Measurements from ENCODE around the gene NEAT1.

- TF ChIP-seq ESRRA (IDR thresholded peaks at IDR 0.05; ENCODE audit: borderline replicate concordance, low read depth) = 0 out of 2 replicates have a peak, but pooled peaks have one; percentile 63
- TF ChIP-seq POLR2H (tag; IDR thresholded peaks at IDR 0.05; ENCODE audit: low read depth) = peak; percentile 95
- TF ChIP-seq, protein P1, sequence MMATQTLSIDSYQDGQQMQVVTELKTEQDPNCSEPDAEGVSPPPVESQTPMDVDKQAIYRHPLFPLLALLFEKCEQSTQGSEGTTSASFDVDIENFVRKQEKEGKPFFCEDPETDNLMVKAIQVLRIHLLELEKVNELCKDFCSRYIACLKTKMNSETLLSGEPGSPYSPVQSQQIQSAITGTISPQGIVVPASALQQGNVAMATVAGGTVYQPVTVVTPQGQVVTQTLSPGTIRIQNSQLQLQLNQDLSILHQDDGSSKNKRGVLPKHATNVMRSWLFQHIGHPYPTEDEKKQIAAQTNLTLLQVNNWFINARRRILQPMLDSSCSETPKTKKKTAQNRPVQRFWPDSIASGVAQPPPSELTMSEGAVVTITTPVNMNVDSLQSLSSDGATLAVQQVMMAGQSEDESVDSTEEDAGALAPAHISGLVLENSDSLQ (IDR thresholded peaks at IDR 0.05) = no peak
- no peak for TF ChIP-seq SLC30A9 (CRISPR knock-in tag; IDR thresholded peaks at IDR 0.05)
- TF ChIP-seq, protein P2, sequence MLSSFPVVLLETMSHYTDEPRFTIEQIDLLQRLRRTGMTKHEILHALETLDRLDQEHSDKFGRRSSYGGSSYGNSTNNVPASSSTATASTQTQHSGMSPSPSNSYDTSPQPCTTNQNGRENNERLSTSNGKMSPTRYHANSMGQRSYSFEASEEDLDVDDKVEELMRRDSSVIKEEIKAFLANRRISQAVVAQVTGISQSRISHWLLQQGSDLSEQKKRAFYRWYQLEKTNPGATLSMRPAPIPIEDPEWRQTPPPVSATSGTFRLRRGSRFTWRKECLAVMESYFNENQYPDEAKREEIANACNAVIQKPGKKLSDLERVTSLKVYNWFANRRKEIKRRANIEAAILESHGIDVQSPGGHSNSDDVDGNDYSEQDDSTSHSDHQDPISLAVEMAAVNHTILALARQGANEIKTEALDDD (IDR thresholded peaks at IDR 0.05) = no peak
- peak; percentile 98 for TF ChIP-seq POLR2A (conservative IDR thresholded peaks at IDR 0.05)
- TF ChIP-seq IFI16 (CRISPR knock-in tag; IDR thresholded peaks at IDR 0.05) = no peak
- no peak for TF ChIP-seq ZNF280A (IDR thresholded peaks at IDR 0.05; ENCODE audit: low read depth, partially characterized antibody)
- no peak; the same call in 1 of the 2 replicates for TF ChIP-seq SREBF1 (IDR thresholded peaks at IDR 0.05; ENCODE audit: borderline replicate concordance, low read depth, low read length)
- TF ChIP-seq SRF (CRISPR knock-in tag; IDR thresholded peaks at IDR 0.05) = no peak
- TF ChIP-seq ZNF239 (CRISPR knock-in tag; IDR thresholded peaks at IDR 0.05) = no peak
- no peak for TF ChIP-seq MTA1 (IDR thresholded peaks at IDR 0.05; ENCODE audit: borderline replicate concordance)
Observed at GRCh38 chr11:65454696-65455456, 32.3 kb downstream of the NEAT1 start.

Data from K562 (cell line).